GM21515 (cell line): Measurements from ENCODE around the gene TMEM205.

Experiments used
- ATAC-seq: cut with Tn5 transposase; IDR thresholded peaks from one replicate; pipeline ENCODE4 v1.9.1; 2021; ENCODE audit not compliant: unreplicated experiment

TMEM205 gene

DNA sequence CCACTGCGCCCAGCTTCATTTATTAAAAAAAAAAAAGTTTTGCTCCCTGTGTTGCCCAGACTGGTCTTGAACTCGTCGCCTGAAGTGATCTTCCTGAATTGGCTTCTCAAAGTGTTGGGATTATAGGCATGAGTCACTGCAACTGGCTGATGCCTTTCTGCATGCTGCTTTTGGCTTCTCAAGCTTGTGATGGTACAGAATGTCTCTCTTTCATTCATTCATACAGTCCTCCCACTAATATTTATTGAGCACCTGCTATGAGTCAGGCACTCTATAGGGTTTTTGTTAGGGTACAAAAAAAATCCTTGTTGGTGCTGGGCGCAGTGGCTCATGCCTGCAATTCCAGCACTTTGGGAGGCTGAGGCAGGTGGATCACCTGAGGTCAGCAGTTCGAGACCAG is 41.1 kb downstream of the TMEM205 start:
- no peak for ATAC-seq

DNA sequence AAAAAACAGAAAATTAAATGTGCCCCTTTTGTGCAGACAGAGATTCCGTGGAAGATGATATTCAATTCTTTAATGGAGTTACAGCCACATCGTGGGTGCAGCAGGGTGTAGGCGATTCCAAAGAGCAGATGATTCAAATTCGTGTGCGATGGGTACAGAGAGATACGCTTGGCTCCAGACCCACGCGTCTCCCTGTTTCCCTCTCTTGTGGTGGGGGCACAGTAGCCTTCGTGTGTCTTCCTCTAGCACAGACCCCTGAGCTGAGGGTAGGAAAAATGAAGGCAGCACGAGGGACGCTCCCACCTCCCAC is 45.3 kb downstream of the TMEM205 start:
- ATAC-seq, result no peak

DNA sequence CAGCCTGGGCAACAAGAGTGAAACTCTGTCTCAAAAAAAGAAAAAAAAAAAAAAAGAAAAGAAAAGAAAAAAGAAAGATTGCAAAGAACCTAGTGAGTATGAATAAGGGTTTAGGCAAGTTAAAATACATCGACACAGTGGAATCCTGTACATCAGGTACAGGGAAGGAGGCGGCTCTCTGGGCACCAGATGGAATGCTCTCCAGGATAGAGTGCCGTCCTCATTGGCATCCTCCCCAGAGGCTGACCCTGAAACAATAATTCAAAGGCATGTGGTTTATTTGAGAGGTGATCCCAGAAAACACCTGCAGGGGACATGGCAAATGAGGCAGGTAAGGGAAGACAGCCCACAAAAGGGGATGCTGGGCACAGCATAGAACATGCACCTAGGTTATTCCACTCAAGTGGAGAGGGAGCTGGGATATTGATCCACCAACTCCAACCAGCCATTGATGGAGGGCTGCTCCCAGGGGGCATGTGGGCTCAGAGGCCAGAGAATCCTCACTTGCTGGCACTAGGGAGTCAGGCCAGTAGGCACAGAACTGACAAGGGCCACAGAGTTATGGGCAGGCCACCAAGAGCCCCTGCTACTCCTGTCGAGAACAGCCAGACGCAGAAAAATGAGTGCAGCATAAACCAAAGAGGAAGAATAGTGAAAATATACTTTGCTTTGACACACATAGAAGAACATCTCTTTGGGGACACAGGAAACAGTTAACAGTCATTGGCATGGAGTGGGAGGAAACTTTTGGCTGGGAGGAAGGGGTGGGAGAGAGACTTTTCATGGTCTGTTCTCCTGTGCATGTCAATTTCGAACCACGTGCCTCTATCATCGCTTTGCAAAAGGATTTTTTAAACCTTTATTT is 45.9 kb downstream of the TMEM205 start:
- no peak for ATAC-seq

DNA sequence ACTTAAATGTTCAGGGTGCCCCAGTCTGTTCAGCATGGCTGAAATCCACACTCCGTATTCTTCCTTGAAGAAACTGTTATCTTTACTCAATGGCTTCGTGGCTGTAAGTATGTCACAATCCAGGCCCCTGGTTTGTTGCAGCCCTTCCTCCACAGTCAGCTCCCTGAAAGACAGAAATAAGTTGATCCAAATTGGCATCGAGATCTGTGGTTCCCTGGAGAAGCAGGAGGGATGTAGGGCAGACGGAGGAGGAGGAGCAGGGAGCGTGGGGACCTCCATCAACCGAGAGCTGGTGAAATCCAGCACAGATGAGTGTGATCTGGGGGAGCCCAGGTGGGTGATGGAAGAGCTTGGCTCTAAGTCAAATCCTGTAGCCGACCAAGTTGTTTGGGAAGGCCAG is 49.8 kb downstream of the TMEM205 start:
- ATAC-seq, result no peak

DNA sequence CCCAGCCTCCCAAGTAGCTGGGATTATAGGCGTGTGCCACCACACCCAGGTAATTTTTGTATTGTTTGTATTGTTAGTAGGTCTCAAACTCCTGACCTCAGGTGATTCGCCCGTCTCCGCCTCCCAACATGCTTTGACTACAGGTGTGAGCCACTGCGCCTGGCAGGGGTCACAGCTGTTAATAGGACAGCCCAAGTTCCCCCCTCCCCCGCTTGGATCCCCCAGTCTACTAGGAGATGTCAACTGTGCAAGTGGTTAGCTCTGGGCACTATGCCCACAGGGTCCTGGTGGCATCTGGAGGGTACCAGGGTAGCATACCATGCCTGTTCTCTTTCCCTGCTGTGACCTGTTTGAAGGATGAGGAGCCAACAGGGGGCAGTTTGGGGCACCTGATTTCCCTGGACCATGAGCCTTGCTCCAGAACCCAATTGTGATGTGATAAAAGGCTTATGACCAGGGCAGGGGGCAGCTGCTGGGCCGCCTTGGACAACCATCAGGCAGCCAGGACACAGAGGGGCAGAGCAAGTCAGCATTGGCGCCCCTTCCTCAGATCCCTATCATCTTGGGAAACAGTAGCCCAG is 50.3 kb downstream of the TMEM205 start, which contains the start of gene TSPAN16:
Gene TSPAN16, plus strand, starts transcription at position 496 of the 581 bp plus-strand sequence. CDS start 138 bp downstream, outside the sequence.
- ATAC-seq, result no peak

DNA sequence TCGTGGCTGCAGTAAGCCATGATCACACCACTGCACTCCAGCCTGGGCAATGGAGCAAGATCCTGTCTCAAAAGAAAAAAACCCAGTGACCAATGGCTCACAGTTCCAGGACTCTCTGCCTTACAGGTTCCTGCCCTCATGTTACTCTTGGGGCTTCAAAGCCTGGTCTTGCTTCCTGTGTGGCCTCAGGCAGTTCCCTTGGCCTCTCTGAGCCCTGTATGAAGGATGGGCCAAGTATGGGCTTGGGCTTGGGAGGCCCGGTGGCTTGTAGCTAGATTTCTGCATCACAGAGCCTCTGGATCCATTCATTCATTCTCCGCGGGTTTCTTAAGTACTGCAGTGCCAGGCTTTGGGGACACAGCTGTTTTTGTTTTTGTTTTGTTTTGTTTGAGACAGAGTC is 50.9 kb downstream of the TMEM205 start:
- no peak for ATAC-seq

DNA sequence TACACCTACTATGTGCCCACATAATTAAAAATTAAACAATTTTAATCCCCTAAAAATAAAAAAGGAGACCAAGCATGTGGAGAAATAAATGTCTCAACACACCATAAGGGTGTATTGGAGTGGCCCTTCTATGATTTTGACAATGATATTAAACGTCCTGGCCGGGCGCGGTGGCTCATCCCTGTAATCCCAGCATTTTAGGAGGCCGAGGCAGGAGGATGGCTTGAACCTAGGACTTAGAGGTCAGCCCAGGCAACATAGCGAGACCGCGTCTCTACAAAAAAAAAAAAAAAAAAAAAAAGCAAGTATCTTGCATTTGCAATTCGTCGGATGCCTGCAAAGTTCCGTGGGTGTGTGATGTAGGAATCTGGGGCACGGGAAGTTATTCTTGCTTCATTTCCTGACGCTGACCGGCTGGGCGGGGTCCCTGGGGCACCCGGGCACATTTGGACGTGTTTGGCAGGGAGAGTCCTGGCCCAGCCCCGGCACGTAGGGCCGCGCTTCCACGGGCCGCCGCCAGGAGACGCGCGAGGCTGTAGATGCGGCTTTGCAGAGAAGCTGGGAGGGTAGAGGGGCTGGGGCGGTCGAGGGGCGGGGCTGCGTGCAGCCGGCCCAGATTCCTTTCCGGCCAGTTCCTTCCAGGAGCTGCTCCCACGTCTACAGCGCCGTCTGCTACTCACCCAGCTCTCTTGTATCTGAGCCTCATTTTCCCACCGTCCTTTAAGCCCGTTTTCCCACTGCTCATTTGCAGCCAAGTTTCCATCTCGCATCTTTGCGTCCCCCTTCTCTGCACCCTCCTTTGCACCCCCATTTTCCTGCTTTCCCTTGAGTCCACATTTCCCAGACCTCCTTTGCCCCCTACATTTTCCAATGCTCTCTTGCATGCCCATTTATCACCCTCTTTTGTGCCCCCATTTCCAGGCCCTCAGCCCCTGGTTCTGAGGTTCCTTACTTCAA is 52.4 kb downstream of the TMEM205 start:
- ATAC-seq, result no peak
